GM13977 (cell line): ENCODE results near the gene SUN1.

Experiments
- DNase-seq: peaks from one replicate; pipeline ENCODE4 v3.0.0; 2012; ENCODE audit warnings: low spot score
- CTCF ChIP-seq: IDR thresholded peaks from 2 replicates; pipeline ENCODE4 v1.5.1; 2012; ENCODE audit warnings: mild to moderate bottlenecking, control low read depth; ENCODE audit not compliant: insufficient read depth; ENCODE audit errors: extremely low read depth, missing control alignments
- in situ Hi-C: fragments of 300-500 bp; cut with MboI; formaldehyde crosslinking; loops from one replicate; pipeline ENCODE4 v1.12.0; 2022; ENCODE audit warnings: low sequenced_read_pairs, low pct_unique_long_range_greater_than_20kb, mixed read lengths, inconsistent platforms; ENCODE audit not compliant: unreplicated experiment

SUN1 gene

GRCh38 chr7:821688-822087 is 10.6 kb upstream of the SUN1 start:
- no peak for DNase-seq
- in situ Hi-C loops: no loop called here
- TF ChIP-seq CTCF: no peak

- in situ Hi-C loops: no loop called here
- no peak for DNase-seq
- TF ChIP-seq CTCF: no peak
Observed at GRCh38 chr7:822692-823276, 9.5 kb upstream of the SUN1 start.

- in situ Hi-C loops: no loop called here
- no peak for DNase-seq
- no peak for TF ChIP-seq CTCF
Observed at GRCh38 chr7:823649-824048, 8.6 kb upstream of the SUN1 start.

- TF ChIP-seq CTCF: no peak
- in situ Hi-C loops: no loop called here
- no peak for DNase-seq
Observed at GRCh38 chr7:824081-824480, 8.2 kb upstream of the SUN1 start.

GRCh38 chr7:824664-825063 is 7.6 kb upstream of the SUN1 start:
- no peak for DNase-seq
- no peak for TF ChIP-seq CTCF
- in situ Hi-C loops: no loop called here

GRCh38 chr7:825386-825785 is 6.9 kb upstream of the SUN1 start:
- no peak for DNase-seq
- in situ Hi-C loops: no loop called here
- TF ChIP-seq CTCF: no peak

- no peak for DNase-seq
- in situ Hi-C loops: no loop called here
- TF ChIP-seq CTCF: no peak
Observed at GRCh38 chr7:826230-826917, 5.9 kb upstream of the SUN1 start.
